GM19438 (cell line): ENCODE data around the gene ULBP2.

Experiments used
- ATAC-seq: cut with Tn5 transposase; IDR thresholded peaks from one replicate; pipeline ENCODE4 v1.9.1; 2021; ENCODE audit warnings: low read depth; ENCODE audit not compliant: unreplicated experiment

The ULBP2 gene

DNA sequence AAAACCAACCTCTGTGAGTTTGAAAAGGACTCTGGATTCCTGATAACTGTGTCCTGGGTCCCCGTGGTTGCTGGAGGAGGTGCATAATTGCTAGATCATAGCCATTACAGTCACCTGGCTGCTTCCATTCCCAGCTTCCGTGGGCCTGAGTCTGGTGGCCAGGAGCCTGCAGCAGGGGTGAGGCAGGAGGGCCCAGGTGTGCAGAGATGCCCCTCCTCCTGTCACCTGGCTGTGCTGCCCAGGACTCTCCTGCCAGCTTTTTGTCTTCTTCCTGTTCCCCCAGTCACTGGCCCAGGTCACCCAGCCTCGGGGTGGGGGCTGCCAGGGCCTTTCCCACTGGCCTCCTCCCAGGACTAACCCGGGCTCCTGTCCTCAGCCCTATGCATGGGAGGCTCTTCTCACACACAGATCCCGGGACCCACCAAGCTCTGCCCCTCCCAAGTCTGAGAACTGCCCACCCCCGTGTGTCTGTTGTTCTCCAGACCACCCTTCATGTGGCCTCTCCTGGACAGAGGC is 53.5 kb downstream of the ULBP2 start:
- ATAC-seq = no peak

DNA sequence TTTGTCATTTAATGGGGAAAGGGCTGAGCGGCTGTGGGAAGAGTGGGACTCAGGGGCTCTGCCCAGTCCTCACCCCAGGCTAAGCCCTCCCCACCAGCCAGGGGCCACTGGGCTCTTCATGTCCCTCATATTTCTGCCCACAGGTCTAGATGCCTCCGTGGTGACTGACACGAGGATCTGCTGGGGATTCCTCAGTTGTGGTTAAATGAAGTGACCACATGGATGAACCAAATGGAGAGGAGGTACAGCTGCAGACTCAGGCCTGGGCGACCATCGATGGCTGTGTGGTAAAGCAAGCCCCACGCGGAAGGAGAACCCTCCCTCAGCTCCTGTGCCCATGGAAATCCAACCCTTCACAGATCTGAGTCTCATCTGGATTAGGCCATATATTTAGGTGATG is 54.2 kb downstream of the ULBP2 start:
- ATAC-seq = no peak
